ENCODE measurements around the gene VPS41. TPM values are rescaled to one million over a fixed set of nuclear protein-coding genes. Genes with fewer than 3 reads are reported as not detected.

The VPS41 gene
- total RNA-seq, 1 experiment from 2014 or later = 11.4 TPM

GRCh38 chr7:38674513-38674912 lies 234.5 kb downstream of the VPS41 start:
- DNase-seq (ENCODE audit: low spot score) = no peak

DNA sequence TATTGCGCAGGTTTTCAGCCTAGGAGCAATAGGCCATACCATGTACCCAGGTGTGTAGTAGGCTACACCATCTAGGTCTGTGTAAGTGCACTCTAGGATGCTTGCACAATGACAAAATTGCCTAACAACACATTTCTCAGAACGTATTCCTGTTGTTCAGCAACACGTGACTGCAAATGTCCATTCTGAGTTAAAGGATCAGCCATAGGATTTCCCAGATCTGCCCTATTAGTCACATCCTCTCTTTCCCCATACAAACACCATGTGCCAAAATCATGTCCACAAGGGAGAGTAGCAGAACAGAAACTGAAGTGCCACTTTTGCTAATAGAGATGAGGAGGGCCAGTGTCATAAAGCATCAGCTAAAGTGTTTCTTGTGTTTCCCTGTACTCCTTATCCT lies 235.2 kb downstream of the VPS41 start:
- DNase-seq (ENCODE audit: low spot score) = no peak

Other genes with a start within 250 kb of the VPS41 start
- not detected in 2 replicates for gene POU6F2, start 68.7 kb upstream of the VPS41 start, total RNA-seq (2014; rRNA removed; shearing (Covaris generic))